Skin epidermis (tissue), 12 donors: Measurements from ENCODE around the gene SSBP4.

Experiments
- H3K27ac ChIP-seq, 21 experiments: fragments of 200-600 bp; sonication (generic) in 11 of 21; one replicate each; pipeline ENCODE4 v1.5.0; 2020; ENCODE audit warnings: mild to moderate bottlenecking in 3 of 21, inconsistent platforms in 2 of 21, moderate library complexity in 2 of 21
- H3K4me3 ChIP-seq, 7 experiments: fragments of 200-600 bp; sonication (generic) in 2 of 7; one replicate each; pipeline ENCODE4 v1.5.0; 2020; ENCODE audit warnings: inconsistent platforms in 2 of 7, mild to moderate bottlenecking in 2 of 7, moderate library complexity in 1 of 7

SSBP4 gene

DNA sequence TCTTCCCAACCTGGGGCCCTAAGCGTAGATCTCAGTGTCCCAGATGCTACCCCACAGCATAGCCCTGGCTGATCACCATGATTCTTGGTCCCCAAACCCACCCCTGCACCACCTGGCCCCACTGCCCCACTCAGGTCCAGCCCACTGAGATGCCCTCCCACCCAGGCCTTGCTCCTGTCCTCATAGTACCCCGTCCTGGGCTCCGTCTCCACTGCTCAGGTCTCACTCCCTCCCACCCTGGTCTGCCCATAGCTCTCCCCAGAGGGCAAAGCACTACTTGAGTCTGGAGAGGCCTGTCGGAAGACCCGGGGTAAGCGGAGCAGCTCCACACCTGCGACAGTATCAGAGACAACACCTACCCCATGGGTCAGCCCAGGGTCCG is 54.5 kb downstream of the SSBP4 start:
- Histone ChIP-seq H3K27ac (peak overlapping the region in 10 of 21 experiments; percentile 2 to 64 (median 31)), H3K4me3 (no peak overlapping the region)

DNA sequence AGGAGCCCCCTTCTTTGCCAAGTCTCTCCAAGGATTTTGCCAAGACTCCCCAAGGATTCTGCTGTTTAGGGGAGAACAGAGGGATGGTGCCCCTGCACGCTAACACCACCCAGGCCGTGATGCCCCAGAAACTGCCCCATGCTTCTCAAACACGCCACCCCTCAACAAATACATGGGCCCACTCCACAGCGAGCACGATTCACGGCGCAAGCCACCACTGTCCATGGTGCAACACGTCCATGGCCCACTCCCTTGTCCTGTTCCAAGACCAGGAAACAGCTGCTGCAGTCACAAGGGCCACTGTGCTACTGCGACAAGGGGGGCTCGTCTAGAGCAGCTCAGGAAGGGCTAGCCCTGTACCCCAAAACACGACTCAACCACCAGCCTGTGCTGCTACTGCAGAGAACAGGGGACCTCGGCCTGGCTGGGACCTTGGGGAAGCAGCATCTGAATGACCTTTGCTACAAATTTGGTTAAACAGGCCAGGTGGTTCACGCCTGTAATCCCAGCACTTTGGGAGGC is 55.2 kb downstream of the SSBP4 start:
- H3K4me3 ChIP-seq = no peak overlapping the region
- peak overlapping the region in 11 of 21 experiments; percentile 1 to 80 (median 29) for H3K27ac ChIP-seq

DNA sequence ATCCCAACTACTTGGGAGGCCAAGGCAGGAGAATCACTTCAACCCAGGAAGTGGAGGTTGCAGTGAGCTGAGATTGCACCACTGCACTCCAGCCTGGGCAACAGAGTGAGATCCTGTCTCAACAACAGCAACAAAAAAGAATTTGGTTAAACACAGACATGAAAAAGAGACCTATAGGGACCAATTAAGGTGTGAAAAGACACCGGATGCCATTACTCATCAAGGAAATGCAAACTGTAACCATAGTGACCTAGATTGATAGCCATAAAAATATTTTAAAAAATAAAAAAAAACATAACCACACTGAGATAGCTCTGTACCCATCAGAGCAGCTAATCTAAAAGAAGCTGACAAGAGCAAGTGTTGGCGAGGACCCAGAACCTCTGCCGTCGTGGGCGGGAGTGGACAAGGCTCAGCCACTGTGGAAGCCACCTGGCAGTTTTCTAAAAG is 55.8 kb downstream of the SSBP4 start:
- H3K4me3 ChIP-seq = no peak overlapping the region
- H3K27ac ChIP-seq = peak overlapping the region in 10 of 21 experiments; percentile 1 to 85 (median 34)

DNA sequence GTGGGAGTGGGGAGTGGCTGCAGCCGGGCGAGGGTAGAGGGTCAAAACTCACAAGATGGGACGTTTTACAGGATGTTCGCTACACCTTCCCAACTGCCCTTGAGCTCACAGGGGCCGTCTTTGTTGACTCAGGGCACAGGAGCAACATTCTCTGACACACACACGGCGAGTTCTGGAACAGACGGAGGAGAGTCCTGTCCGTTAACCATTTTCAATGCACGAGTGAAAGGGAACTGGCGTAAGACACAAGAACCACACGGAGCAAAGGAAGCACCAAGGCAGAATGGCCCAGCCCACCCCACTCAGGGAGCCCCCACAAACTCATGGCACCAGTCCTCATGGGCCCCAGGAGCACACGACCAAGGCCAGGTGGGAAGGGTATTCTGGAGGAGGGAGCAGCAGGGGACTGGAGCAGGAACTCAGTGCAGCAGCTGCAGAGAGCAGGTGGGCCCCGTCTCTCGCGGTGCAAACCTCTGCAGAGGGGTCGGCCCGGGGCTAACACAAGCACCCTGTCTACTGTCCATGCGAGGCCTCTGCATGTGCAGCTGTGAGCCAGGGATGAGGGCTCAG is 56.6 kb downstream of the SSBP4 start:
- Histone ChIP-seq H3K27ac (peak overlapping the region in 15 of 21 experiments; percentile 14 to 96 (median 64)), H3K4me3 (no peak overlapping the region)

DNA sequence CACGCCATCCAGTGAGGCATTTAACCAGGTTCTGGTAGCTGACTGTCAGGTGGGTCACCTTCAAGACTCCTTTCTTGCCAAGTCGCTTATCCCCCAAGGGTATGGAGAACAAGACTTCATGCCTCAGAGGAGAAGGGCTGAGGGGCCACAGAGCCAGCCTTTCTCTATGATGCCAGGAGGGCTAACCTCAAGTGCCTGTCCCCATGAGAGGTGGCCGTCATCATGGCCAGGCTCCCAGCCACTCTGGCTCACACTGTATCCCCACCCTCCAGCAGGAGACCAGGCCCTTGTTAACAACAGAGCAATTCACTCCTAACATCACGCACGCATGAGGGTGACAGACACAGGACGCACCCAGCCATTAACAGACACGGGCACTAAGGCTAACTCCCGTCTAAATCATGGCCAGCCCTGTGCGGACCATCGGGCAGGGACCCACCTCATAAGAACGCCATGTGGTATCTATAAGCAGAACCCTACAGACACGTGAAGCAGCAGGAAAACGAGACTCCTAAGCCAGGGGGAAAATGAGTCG is 57.4 kb downstream of the SSBP4 start:
- peak overlapping the region in 13 of 21 experiments; percentile 36 to 96 (median 84) for H3K27ac ChIP-seq

DNA sequence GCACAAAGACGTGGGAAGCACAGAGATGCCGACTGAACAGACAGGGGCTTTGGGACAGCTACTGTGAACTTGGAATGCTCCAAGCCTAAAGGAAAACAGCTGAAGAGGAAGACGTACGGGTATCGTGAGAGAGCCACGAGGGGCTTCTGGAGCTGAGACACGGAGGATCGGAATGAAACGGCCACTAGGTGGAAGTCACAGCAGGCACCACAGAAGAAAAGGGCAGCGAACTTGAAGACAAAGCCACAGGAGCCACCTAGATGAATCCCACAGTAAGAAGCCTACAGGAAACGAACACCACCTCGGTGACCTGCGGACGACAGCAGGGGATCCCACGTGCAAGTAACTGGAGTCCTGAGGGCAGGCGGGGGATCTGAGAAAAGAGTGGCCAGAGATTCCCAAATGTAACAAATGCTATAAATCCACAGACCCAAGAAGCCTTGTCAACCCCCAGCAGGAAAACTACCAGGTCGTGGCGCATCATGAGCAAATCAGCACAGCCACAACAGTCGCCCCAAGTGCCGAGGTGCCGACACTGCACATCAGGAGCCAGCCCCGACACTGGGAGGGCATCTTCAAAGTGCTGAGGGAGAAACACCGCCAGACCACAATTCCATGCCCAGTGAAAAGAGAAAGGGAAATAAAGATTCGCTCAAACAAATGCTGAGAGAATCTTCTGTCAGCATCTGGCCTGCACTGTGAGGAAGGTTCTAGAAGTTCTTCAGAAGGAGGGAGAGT is 58.0 kb downstream of the SSBP4 start:
- H3K4me3 ChIP-seq = no peak overlapping the region
- H3K27ac ChIP-seq = peak overlapping the region in 16 of 21 experiments; percentile 10 to 96 (median 80)

More for the DNA sequence above, 57.4 kb downstream of the SSBP4 start:
- H3K4me3 ChIP-seq = no peak overlapping the region

DNA sequence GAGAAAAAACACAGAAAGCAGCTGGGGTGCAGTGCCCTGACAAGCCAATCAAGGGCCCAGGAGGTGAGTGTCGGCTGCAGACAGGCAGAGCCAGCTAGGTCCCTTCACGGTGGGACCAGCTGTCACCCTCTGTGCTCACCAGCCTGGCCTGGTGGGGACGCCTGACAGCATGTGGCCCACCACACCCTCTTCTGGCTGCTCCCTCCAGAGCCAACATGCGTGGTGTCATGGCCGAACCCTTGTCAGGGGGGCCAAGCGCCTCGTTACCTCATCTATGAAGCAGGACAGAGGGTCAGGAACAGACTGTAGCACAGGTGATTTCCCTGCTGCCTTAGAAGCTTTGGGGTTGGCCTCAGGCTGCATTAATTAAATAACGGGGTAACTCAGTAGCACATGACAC is 58.8 kb downstream of the SSBP4 start:
- H3K27ac ChIP-seq = peak overlapping the region in 20 of 21 experiments; percentile 47 to 96 (median 80)
- H3K4me3 ChIP-seq = no peak overlapping the region

DNA sequence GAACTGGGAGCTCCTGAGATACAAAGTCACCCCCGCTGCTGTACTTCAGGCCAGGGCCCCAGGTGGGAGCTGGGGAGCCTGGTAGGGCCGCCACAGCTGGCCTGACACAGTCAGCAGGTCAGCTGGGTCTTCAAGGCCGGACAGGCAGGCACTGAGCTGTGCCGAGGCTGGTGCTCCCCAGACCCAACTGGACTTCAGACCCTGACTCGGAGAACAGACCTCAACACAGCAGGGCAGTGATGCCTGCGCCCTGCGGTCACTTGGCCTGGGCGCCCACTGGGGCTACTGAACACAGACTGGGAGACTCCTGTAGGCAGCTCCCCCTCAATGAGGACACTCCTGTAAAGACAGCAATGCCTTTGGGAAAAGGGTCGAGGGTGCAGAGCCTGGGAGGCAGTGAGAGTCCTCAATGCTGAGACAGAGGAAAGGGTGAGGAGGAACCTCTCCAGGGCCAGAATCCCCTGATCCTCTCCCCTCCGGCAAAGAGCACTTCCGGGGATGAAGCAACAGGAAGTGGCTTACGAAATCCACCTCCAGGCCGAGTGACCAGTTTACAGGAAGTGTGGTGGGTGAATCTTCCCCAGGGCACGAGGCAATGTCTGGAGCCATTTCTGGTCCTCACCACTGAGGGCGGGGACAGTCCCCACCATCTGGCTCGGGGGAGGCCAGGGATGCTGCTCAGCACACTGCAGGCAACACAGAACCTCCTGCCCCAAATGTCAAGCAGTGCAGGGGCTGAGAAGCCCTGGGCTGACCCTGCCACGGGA is 59.5 kb downstream of the SSBP4 start:
- Histone ChIP-seq H3K27ac (peak overlapping the region in 20 of 21 experiments; percentile 47 to 96 (median 80)), H3K4me3 (no peak overlapping the region)

DNA sequence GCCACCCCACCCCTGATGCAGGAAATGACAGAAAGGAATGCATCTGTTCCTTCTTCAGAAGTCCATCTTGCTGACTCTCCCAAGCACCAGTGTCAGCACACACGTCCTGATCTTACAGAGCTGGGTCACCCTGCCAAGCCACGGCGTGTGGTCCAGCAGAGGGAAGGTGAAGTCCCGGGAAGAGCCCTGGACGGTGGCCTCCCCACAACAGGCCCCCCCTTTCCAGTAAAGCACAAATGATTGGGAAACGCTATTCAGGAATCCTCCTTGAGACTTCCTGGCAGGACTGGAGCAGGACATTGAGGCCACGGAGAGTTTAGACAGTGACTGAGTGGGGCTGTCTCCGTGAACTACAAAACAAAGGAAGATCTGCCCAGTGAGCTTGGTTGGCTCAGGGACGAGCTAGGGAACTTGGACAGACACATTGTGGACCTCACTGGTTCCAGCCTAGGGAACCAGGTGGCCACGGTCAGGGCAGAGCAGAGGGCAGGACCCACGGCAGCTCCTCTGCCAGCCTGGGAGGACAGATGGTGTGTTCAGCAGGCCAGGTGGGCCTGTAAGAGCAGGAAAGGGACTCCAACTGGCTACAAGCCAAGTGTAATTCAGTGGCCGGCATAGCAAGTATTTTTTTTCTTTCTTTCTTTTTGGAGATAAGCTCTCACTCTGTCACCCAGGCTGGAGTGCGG is 61.0 kb downstream of the SSBP4 start:
- no peak overlapping the region for H3K4me3 ChIP-seq
- H3K27ac ChIP-seq = peak overlapping the region in 20 of 21 experiments; percentile 28 to 96 (median 80)

DNA sequence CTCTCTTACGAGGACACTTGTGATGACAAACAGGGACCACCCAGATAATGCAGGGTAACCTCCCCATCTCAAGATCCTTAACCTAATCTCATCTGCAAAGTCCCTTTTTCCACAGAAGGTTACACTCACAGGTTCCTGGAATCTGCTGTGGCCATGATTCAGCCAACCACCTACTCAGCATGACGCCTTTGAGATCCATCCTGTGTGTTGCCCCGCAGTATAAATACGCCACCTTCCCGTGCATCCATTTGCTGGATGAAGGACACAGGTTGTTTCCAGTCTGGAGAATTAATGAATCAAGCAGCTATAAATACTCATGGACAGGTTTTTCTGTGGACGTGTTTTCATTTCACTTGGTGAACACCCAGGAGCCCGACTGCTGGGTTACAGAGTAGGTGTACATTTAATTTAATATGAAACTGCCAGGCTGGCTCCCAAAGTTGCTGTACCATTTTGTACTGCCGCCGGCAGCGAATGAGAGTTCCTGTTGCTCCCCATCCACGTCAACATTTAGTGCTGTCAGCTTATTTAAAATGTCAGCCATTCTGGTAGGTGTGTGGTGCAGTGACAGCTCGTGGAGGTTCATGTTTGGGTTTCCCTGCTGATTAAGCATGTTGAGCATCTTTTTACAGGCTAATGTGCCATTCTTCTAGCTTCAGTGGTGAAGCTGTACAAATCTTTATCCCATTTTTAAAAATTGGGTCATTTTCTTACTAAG is 62.5 kb downstream of the SSBP4 start:
- Histone ChIP-seq H3K27ac (peak overlapping the region in 8 of 21 experiments; percentile 42 to 96 (median 86)), H3K4me3 (no peak overlapping the region)

DNA sequence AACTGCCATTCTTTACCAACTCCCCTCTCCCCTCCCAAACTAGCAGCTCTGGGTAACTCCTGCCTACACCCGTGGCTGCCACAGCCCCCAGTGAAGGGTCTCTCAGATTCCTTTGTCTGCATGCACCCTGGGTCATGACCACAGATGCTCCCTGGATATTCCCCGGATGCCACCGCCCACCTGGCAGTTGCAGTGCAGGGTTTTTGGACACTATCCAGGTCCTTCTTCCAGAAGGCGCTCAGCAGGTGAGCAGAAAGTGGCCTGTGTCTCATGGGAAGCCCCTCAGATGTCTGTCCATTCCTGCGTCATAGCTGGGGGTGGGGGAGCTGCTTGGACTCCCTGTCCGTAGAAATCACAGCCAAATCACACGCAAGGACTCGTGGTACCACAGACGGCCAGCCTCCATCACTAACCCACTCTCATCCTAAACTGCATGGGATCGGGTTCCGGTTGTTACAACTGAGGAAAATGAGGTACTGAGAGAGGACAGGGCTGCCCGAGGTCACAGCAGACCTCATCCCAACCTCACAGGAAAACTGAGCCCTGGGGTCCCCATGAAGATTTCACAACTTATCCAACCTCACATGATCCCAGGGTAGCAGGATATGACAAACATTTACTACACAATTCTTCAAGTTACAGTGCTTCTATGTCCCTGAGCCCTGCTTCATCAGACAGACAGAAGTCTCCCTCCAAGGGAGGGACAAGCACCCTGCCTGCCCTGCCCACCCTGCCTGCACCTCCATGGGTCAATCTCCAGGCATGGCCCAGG is 64.1 kb downstream of the SSBP4 start:
- H3K4me3 ChIP-seq = no peak overlapping the region
- H3K27ac ChIP-seq = peak overlapping the region in 4 of 21 experiments; percentile 1 to 50 (median 36)
